HG02759 (cell line): ENCODE results near the gene OTOP3.
"Not testable (repeated sequence)": the region's sequence is repeated elsewhere in the genome, so short reads cannot be mapped to it uniquely, and the experiment has no call there.

ENCODE experiments used
- ATAC-seq: cut with Tn5 transposase; IDR thresholded peaks from one replicate; pipeline ENCODE4 v1.9.1; 2021; ENCODE audit warnings: mild to moderate bottlenecking, moderate library complexity; ENCODE audit not compliant: unreplicated experiment

OTOP3 gene, protein sequence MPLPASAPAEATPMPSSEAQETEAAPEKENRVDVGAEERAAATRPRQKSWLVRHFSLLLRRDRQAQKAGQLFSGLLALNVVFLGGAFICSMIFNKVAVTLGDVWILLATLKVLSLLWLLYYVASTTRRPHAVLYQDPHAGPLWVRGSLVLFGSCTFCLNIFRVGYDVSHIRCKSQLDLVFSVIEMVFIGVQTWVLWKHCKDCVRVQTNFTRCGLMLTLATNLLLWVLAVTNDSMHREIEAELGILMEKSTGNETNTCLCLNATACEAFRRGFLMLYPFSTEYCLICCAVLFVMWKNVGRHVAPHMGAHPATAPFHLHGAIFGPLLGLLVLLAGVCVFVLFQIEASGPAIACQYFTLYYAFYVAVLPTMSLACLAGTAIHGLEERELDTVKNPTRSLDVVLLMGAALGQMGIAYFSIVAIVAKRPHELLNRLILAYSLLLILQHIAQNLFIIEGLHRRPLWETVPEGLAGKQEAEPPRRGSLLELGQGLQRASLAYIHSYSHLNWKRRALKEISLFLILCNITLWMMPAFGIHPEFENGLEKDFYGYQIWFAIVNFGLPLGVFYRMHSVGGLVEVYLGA

GRCh38 chr17:74935585-74936469 lies at the start of gene OTOP3:
OTOP3 (plus strand) TSS chr17:74935898; CDS start chr17:74935922, 24 bp downstream.
- ATAC-seq: no peak

DNA sequence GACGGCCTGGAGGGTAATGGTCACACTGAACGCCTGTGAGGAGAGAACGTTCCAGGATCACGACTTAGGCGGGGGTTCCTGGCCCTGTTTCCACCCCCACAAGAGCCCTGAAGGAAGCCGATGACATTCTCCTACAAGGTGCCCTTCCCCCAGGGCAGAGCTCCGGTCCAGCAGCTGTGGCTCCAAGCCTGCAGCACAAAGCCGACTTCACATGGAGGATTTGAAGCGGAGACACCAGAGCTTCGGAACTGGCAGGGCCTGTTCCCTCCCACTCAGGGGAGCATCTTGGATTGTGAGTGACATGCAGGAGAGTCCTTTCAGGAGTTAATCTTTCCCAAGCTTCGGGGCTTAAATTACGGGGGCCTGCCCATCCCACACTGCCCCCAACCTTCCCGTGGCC lies 47.2 kb upstream of the OTOP3 start:
- no peak for ATAC-seq

DNA sequence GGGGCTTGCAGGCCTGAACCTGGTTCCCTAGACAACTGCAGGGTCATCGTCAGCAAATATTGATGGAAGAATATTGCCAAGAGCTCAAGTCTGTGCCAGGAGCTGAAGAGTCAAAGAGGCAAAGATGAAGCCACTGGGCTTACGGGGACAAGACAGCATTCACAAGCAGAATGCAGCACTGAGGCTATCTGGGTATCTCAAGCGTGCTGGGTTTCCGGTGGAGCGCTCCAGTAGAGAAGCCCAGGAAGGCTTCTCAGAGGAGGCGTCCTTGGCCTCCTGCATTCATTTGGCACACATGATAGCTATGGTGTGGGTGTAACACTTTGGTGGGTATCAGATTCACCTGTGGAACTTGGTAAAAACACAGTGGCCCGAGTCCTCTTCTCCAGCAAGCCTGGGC lies 45.1 kb upstream of the OTOP3 start:
- ATAC-seq: no peak

- no peak for ATAC-seq
Observed at GRCh38 chr17:74892013-74892841, 43.5 kb upstream of the OTOP3 start.

DNA sequence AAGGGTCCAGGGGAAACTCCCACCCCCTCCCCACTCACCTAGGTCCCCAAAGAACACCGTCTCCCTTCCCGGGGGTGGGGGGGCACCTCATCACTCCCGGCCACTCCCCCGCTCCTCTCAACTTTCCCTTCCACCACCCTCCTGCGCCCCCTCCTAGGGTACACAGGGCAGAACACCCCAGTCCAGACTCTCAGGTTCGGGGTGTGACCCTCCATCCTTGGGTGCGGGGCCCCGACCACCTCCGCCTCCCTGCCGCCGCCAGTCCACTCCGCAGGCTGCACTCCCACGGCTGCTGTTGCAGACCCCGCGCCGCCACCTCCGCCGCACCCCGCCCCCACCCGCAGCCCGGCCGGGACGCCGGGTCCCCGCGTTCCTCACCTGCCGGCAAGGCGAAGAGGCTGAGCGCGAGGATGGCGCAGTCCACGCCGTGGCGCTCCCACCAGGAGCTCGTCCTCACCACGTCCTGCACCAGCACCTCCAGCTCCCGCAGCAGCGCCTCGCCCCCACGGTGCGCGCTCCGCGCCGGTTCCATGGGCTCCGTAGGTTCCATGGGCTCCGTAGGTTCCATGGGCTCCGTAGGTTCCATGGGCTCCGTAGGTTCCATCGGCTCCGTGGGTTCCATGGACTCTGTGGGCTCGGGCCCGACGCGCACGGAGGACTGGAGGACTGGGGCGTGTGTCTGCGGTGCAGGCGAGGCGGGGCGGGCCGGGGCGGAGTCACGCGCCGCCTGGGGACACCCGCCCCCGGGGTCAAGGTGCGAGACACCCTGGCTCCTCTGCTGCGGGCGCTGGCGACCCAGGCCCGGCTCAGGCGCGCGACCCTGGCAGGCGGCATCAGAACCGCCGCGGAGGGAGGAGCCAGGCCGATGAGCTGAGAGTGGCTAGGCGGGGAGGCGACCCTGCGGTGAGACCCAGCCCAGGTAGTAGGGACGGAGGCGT lies 42.5 kb upstream of the OTOP3 start, which contains the start of gene FADS6:
Gene FADS6, minus strand, starts transcription at position 660 of the 938 bp plus-strand sequence. Its CDS starts 38 bp downstream, at position 622.
- ATAC-seq: no peak

DNA sequence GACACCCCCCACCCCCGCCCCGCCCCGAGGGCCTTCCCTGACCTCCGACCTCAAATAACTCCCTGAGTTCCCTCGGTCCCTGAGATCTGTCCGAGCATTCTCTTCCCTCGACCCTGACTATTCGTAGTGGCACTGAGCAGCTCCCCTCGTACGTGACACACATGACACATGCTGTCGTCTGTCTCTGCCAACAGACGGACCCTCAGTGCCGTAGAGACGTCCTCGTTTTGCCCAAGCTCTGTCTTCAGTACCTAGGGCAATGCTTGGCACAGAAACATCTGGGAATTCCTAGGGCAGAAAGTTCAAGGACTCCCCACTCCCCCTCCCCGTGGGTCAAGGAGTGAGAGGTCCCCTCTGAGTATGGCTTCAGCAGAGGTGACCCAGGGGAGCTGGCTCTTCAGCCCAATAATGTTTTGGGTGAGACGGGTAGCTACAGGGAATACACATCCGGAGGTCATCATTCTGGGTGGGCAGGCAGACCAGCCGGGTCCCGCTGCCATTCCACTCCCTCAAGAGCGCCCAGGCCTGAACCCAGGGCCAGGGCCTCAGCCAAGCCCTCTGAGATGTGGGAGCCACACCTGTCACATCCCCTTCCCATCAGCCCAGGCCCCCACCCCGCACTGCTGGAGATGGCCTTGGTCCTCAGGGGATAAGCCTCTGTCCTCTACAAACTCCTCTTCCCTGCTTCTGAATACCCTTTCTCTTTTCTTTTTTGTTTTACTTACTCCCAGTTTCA lies 41.6 kb upstream of the OTOP3 start:
- ATAC-seq: no peak

DNA sequence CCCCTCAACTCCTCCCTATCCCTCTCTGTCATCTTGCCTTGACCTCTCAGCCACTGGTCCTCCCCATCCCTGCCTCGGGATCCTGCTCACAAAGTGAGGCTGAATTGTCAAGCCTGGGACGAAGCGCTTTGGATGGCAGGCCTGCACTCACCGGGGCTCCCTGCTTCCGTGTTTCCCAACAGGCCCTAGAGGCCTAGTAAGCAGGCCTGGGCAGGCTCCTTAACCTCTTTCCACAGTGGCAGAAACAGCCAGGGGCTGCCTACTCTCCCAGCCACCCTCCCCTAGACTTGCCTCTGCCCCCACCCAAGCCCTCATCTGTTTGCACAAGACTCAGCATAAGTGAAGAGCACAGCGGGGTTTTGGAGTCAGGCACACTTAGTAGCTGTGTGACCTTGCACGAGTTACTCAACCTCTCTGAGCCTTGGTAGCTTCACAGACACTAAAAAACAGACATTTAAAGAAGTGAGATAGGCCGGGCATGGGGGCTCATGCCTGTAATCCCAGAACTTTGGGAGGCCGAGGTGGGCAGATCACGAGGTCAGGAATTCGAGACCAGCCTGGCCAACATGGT lies 37.2 kb upstream of the OTOP3 start:
- no peak for ATAC-seq

DNA sequence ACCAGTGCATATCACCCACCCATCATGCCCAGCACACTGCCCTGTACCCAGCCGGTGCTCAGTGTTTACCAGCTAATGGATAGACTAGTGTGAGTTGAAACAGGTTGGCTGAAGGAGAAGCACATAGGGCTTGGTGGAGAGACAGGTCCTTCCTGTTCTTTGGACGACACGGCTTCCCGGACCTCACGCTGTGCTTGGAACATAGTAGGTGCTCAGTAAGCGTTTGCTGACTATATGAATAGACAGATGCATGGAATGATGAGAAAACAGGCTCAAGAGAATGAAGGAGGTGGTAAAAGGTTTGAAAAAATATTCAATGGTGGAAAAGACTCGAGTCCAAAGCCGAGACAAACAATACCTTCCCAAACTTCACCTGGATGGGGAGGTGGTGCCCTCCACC lies 35.5 kb upstream of the OTOP3 start:
- ATAC-seq: no peak

- no peak for ATAC-seq
Observed at GRCh38 chr17:74901353-74902135, 34.2 kb upstream of the OTOP3 start.

DNA sequence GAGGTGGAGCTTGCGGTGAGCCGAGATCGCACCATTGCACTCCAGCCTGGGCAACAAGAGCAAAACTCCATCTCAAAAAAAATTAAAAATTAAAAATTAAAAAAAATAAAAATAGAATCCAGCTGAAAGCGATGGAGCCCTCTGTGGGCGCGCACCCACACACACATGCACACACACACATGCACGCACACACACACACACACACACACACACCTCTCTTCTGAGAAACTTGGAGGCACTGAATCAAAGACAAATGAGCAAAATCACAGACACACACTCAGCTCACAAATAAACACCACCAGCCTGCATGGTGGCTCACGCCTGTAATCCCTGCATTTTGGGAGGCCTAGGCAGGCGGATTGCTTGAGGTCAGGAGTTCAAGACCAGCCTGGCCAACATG lies 32.7 kb upstream of the OTOP3 start:
- ATAC-seq: no peak

GRCh38 chr17:74903671-74904070 lies 32.0 kb upstream of the OTOP3 start:
- ATAC-seq: no peak

DNA sequence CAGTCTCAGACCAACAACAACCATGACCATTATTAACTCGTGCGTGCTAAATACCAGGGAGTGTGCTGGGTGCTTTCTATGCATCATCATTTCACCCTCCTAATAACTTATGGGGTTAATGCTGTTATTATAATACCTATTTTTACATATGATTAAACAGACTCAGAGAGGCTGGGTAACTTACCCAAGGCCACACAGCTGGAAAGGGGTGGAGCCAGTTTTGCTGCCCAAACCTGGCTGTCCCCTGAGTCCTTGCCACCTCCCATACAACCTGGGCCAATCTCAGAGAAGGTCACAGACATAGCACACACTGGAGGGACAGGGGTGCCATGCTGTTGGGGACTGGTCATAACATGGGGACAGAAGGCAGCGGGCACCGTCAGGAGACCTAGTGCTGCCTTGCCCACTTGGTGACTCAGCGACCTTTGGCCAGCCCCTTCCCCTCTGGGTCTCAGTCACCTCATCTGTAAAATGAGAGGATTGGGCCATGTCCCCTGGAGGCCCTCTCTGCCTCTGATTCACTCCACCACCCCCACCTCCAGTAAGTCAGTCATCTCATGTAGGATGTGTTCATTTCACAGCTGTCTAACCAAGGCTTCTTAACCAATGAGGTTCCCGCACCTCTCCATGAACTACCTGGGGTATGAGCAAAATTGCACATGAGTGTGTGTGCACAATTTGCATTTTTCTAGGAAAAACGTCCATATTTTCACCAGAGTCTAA lies 30.9 kb upstream of the OTOP3 start:
- no peak for ATAC-seq

DNA sequence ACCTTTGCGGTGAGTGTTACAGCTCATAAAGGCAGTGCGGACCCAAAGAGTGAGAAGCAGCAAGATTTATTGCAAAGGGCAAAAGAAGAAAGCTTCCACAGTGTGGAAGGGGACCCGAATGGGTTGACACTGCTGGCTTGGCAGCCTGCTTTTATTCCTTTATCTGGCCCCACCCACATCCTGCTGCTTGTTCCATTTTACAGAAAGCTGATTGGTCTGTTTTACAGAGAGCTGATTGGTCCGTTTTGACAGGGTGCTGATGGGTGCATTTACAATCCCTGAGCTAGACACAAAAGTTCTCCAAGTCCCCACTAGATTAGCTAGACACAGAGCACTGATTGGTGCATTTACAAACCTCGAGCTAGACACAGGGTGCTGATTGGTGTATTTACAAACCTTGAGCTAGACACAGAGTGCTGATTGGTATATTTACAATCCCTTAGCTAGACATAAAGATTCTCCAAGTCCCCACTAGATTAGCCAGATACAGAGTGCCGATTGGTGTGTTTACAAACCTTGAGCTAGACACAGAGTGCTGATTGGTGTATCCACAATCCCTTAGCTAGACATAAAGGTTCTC lies 29.4 kb upstream of the OTOP3 start:
- not testable (repeated sequence) for ATAC-seq

GRCh38 chr17:74907012-74907411 lies 28.7 kb upstream of the OTOP3 start:
- ATAC-seq: no peak

- ATAC-seq: not testable (repeated sequence)
Observed at GRCh38 chr17:74909097-74909496, 26.6 kb upstream of the OTOP3 start.

- ATAC-seq: not testable (repeated sequence)
Observed at GRCh38 chr17:74911423-74911822, 24.3 kb upstream of the OTOP3 start.
